Kidney (tissue), 14 donors: Measurements from ENCODE around the gene ABCA12. TPM values are rescaled to one million over a fixed set of nuclear protein-coding genes. Genes with fewer than 3 reads are reported as not detected.
A peak's percentile ranks its signal among the peaks of the same experiment; 100 is the strongest.
"Not testable (repeated sequence)": the region's sequence is repeated elsewhere in the genome, so short reads cannot be mapped to it uniquely, and the experiment has no call there.

Experiments
- DNase-seq, 5 donors: peaks; one replicate each; pipeline ENCODE4 v3.0.0-alpha.2; 2013 to 2020
- FAIRE-seq: peaks from 2 replicates; lab custom pipeline; 2012; peaks lifted over from hg19 to GRCh38; lab: Jason Lieb, UNC
- H3K27ac ChIP-seq, 2 donors: one replicate each; pipeline ENCODE4 v1.7.0; 2013; ENCODE audit warnings: low read depth in 2 of 2, low read length in 2 of 2, inconsistent platforms in 1 of 2
- H3K27me3 ChIP-seq: one replicate; pipeline ENCODE4 v1.7.1; 2013; ENCODE audit warnings: low read length, inconsistent platforms; ENCODE audit not compliant: control insufficient read depth, insufficient read depth
- H3K36me3 ChIP-seq, 3 donors: one replicate each; pipeline versions ENCODE4 v1.7.0 to v1.7.1; 2013; ENCODE audit warnings: low read length in 3 of 3, control low read depth in 1 of 3, inconsistent platforms in 1 of 3; ENCODE audit not compliant: insufficient read depth in 3 of 3, control insufficient read depth in 2 of 3
- H3K4me1 ChIP-seq, 3 donors: one replicate each; pipeline versions ENCODE4 v1.7.0 to v1.7.1; 2013; ENCODE audit warnings: low read length in 3 of 3, inconsistent platforms in 1 of 3, low read depth in 1 of 3; ENCODE audit not compliant: control insufficient read depth in 2 of 3, insufficient read depth in 2 of 3
- H3K4me3 ChIP-seq, 3 donors: one replicate each; pipeline versions ENCODE4 v1.7.0 to v1.8.1; 2013; ENCODE audit warnings: low read length in 3 of 3, control low read depth in 1 of 3, inconsistent platforms in 1 of 3
- H3K9ac ChIP-seq, 3 donors: one replicate each; pipeline versions ENCODE4 v1.7.0 to v1.7.1; 2013; ENCODE audit warnings: low read length in 3 of 3, control low read depth in 1 of 3, inconsistent platforms in 1 of 3
- H3K9me3 ChIP-seq, 3 donors: one replicate each; pipeline versions ENCODE4 v1.7.0 to v1.7.1; 2013; ENCODE audit warnings: low read length in 3 of 3, control low read depth in 1 of 3, inconsistent platforms in 1 of 3; ENCODE audit not compliant: control insufficient read depth in 2 of 3, insufficient read depth in 1 of 3
- CTCF ChIP-seq: IDR thresholded peaks from 3 replicates; pipeline ENCODE4 v1.5.1; 2012; ENCODE audit warnings: mild to moderate bottlenecking, moderate library complexity, borderline replicate concordance; ENCODE audit not compliant: insufficient read depth; ENCODE audit errors: extremely low read depth
- intact Hi-C: fragments of 100-400 bp; cut with DNase I; formaldehyde crosslinking; loops from one replicate; pipeline ENCODE4 v1.11.1; 2022
- polyA plus RNA-seq: library from polyadenylated mRNA; stranded (reverse); fragments of 350-450 nt; fragmentation: Illumina TruSeq; extraction: RNeasy Lipid Tissue Mini Kit (QIAGEN cat#74804); gene quantifications from one replicate; pipeline ENCODE4 v1.2.3, GENCODE V29; 2014; ENCODE audit warnings: low read depth, low replicate concordance; ENCODE audit not compliant: insufficient read depth
- total RNA-seq: library from RNA; stranded (reverse); fragmentation: NEBNext Ultra II Directional; extraction: Animal tissue kit (Norgen Biotek cat#: 25700); gene quantifications from one replicate; pipeline ENCODE4 v1.2.1, GENCODE V29; 2021
- donor health status: control.
- donor health status: control.
- donor health status: control.
- donor health status: control.
- donor health status: control.
- donor health status: DM: yes; HTN: yes; CAD: no.
- donor health status: Normal renal cell carcinoma (clear cell type).

Gene ABCA12
- total and polyA plus RNA-seq, 2 donors from 2014 or later = 0.37 to 3.0 TPM

- H3K9ac ChIP-seq = no peak overlapping the region
- FAIRE-seq (no peak), DNase-seq (no peak)
- H3K4me3 ChIP-seq = no peak overlapping the region
- peaks cover 0 to 3% (median 0%) of the 10 kb centered on the region in 3 donors for H3K9me3 ChIP-seq
- no peak for TF ChIP-seq CTCF
- H3K27ac ChIP-seq = no peak overlapping the region
- intact Hi-C loops = no loop called here
- H3K4me1 ChIP-seq = no peaks in the 10 kb centered on the region
- no peaks in the 10 kb centered on the region for H3K36me3 ChIP-seq
- H3K27me3 ChIP-seq = no peaks in the 10 kb centered on the region
Observed at GRCh38 chr2:215178121-215178520, 39.7 kb upstream of the ABCA12 start.

GRCh38 chr2:215171796-215172195 is 33.4 kb upstream of the ABCA12 start:
- Histone ChIP-seq H3K9me3 (no peaks in the 10 kb centered on the region), H3K27ac (no peak overlapping the region), H3K9ac (no peak overlapping the region), H3K36me3 (no peaks in the 10 kb centered on the region), H3K4me1 (no peaks in the 10 kb centered on the region), H3K4me3 (no peak overlapping the region), H3K27me3 (no peaks in the 10 kb centered on the region)
- FAIRE-seq = no peak
- no peak for DNase-seq
- no peak for TF ChIP-seq CTCF
- intact Hi-C loops = no loop called here

GRCh38 chr2:215171151-215171550 is 32.7 kb upstream of the ABCA12 start:
- Histone ChIP-seq H3K27me3 (no peaks in the 10 kb centered on the region), H3K4me1 (no peaks in the 10 kb centered on the region), H3K27ac (no peak overlapping the region), H3K36me3 (no peaks in the 10 kb centered on the region), H3K9ac (no peak overlapping the region), H3K4me3 (no peak overlapping the region), H3K9me3 (no peaks in the 10 kb centered on the region)
- TF ChIP-seq CTCF = no peak
- FAIRE-seq (peak; percentile 62), DNase-seq (no peak)
- intact Hi-C loops = no loop called here

GRCh38 chr2:215166505-215166904 is 28.1 kb upstream of the ABCA12 start:
- FAIRE-seq, intact Hi-C loops, H3K9ac ChIP-seq, H3K9me3 ChIP-seq, H3K36me3 ChIP-seq, H3K4me1 ChIP-seq, H3K4me3 ChIP-seq, H3K27me3 ChIP-seq, DNase-seq, H3K27ac ChIP-seq: not testable (repeated sequence)

- peak in 1 of 5 donors; percentile 73 for DNase-seq
- H3K27ac ChIP-seq, H3K4me1 ChIP-seq, H3K9me3 ChIP-seq, FAIRE-seq, H3K9ac ChIP-seq, H3K27me3 ChIP-seq, intact Hi-C loops, H3K4me3 ChIP-seq, H3K36me3 ChIP-seq: not testable (repeated sequence)
Observed at GRCh38 chr2:215163319-215163718, 24.9 kb upstream of the ABCA12 start.
